ENCODE data around the gene POGZ. TPM values are rescaled to one million over a fixed set of nuclear protein-coding genes. Genes with fewer than 3 reads are reported as not detected.
"Not testable (repeated sequence)": the region's sequence is repeated elsewhere in the genome, so short reads cannot be mapped to it uniquely, and the experiment has no call there.

The POGZ gene
- total RNA-seq, 1 donor from 2014 or later, result 91.1 TPM

DNA sequence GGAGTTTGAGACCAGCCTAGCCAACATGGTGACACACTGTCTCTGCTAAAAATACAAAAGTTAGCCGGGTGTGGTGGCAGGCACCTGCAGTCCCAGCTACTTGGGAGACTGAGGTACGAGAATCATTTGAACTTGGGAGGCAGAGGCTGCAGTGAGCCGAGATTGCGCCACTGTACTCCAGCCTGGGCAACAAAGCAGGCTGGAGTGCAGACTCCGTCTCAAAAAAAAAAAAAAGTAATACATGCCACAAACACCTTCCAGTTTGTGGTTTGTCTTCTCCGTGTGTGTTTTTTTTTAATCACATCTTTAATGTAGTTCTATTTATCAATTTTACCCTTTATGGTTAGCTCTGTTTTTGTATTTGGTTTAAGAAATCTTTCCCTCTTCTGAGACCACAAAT lies 22.3 kb downstream of the POGZ start:
- H3K4me3 Mint-ChIP-seq, result no peak overlapping the region
- DNase-seq (ENCODE audit: low spot score), result no peak
- no peaks in the 10 kb centered on the region for H3K27me3 Mint-ChIP-seq (ENCODE audit: insufficient read depth)
- H3K4me1 Mint-ChIP-seq (ENCODE audit: low read depth), result peaks cover 23% of the 10 kb centered on the region
- H3K36me3 Mint-ChIP-seq (ENCODE audit: low read depth), result peaks cover 11% of the 10 kb centered on the region
- H3K9me3 Mint-ChIP-seq, result no peaks in the 10 kb centered on the region
- intact Hi-C loops (cut with micrococcal nuclease), result no loop called here
- H3K27ac Mint-ChIP-seq, result no peak overlapping the region

DNA sequence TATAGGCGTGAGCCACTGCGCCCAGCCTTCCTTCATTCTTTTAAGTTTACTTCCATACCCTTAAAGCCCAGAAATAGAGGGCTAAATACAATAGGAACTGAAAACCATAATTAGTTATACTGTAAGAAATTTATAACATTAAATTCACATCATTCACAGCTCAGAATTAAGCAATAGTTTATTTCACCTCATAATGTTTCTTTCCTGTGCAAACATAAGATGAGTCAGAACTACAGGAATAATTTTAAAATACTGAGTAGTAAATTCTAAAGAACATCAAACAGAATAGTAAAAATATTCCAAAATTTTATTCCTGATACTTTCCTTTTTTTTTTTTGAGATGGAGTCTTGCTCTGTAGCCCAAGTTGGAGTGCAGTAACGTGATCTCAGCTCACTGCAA lies 24.1 kb downstream of the POGZ start:
- peaks cover 11% of the 10 kb centered on the region for H3K36me3 Mint-ChIP-seq (ENCODE audit: low read depth)
- H3K4me3 Mint-ChIP-seq, result no peak overlapping the region
- no peaks in the 10 kb centered on the region for H3K27me3 Mint-ChIP-seq (ENCODE audit: insufficient read depth)

GRCh38 chr1:151433827-151434226 lies 25.5 kb downstream of the POGZ start:
- DNase-seq (ENCODE audit: low spot score); H3K36me3 Mint-ChIP-seq (ENCODE audit: low read depth); H3K4me1 Mint-ChIP-seq (ENCODE audit: low read depth); H3K27me3 Mint-ChIP-seq (ENCODE audit: insufficient read depth); intact Hi-C loops (cut with micrococcal nuclease); H3K27ac Mint-ChIP-seq; H3K4me3 Mint-ChIP-seq; H3K9me3 Mint-ChIP-seq: not testable (repeated sequence)

More for the DNA sequence above, 24.1 kb downstream of the POGZ start:
- Mint-ChIP-seq H3K9me3 (no peaks in the 10 kb centered on the region), H3K4me1 (ENCODE audit: low read depth) (peaks cover 7% of the 10 kb centered on the region), H3K27ac (no peak overlapping the region)
- intact Hi-C loops (cut with micrococcal nuclease), result no loop called here
- DNase-seq (ENCODE audit: low spot score), result no peak

DNA sequence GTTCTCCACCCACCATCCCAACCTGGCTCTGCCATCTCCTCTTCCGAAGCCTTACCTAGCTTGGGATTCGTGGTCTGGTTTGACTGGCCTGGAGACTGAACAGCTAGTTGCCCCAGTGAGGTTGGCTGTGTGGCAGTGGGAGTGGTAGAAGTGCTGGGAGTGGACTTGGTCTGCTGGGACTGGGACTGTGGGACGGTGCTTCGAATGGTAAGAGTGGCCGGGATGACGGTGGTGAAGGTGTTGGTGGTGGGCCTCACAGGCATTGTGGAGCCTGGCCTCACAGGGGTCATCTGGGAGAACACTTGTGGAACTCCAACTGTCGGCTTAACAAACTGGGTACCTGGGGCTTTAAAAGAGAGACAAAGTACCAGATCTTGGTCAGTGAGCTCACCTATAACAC lies 31.2 kb downstream of the POGZ start:
- peaks cover 50% of the 10 kb centered on the region for H3K36me3 Mint-ChIP-seq (ENCODE audit: low read depth)
- intact Hi-C loops (cut with micrococcal nuclease), result no loop called here
- H3K27ac Mint-ChIP-seq, result no peak overlapping the region
- H3K4me1 Mint-ChIP-seq (ENCODE audit: low read depth), result peaks cover 6% of the 10 kb centered on the region
- no peak for DNase-seq (ENCODE audit: low spot score)
- H3K4me3 Mint-ChIP-seq, result no peak overlapping the region
- no peaks in the 10 kb centered on the region for H3K27me3 Mint-ChIP-seq (ENCODE audit: insufficient read depth)
- H3K9me3 Mint-ChIP-seq, result no peaks in the 10 kb centered on the region

GRCh38 chr1:151425103-151425502 lies 34.2 kb downstream of the POGZ start:
- H3K36me3 Mint-ChIP-seq (ENCODE audit: low read depth), result peaks cover 50% of the 10 kb centered on the region
- H3K9me3 Mint-ChIP-seq, result no peaks in the 10 kb centered on the region
- H3K27ac Mint-ChIP-seq, result peak overlapping the region; percentile 59
- H3K4me3 Mint-ChIP-seq, result no peak overlapping the region
- no peak for DNase-seq (ENCODE audit: low spot score)
- no peaks in the 10 kb centered on the region for H3K27me3 Mint-ChIP-seq (ENCODE audit: insufficient read depth)
- H3K4me1 Mint-ChIP-seq (ENCODE audit: low read depth), result peaks cover 6% of the 10 kb centered on the region
- intact Hi-C loops (cut with micrococcal nuclease), result no loop called here

- Mint-ChIP-seq H3K27me3 (ENCODE audit: insufficient read depth) (no peaks in the 10 kb centered on the region), H3K36me3 (ENCODE audit: low read depth) (peaks cover 38% of the 10 kb centered on the region), H3K27ac (no peak overlapping the region), H3K4me1 (ENCODE audit: low read depth) (peaks cover 5% of the 10 kb centered on the region), H3K4me3 (no peak overlapping the region), H3K9me3 (no peaks in the 10 kb centered on the region)
- no peak for DNase-seq (ENCODE audit: low spot score)
- intact Hi-C loops (cut with micrococcal nuclease), result no loop called here
Measured at GRCh38 chr1:151419819-151420218, 39.5 kb downstream of the POGZ start.

GRCh38 chr1:151418081-151418480 lies 41.2 kb downstream of the POGZ start:
- no peak for DNase-seq (ENCODE audit: low spot score)
- peaks cover 5% of the 10 kb centered on the region for H3K4me1 Mint-ChIP-seq (ENCODE audit: low read depth)
- peak overlapping the region; percentile 47 for H3K27ac Mint-ChIP-seq
- no peaks in the 10 kb centered on the region for H3K9me3 Mint-ChIP-seq
- no peak overlapping the region for H3K4me3 Mint-ChIP-seq
- intact Hi-C loops (cut with micrococcal nuclease), result no loop called here
- no peaks in the 10 kb centered on the region for H3K27me3 Mint-ChIP-seq (ENCODE audit: insufficient read depth)
- peaks cover 24% of the 10 kb centered on the region for H3K36me3 Mint-ChIP-seq (ENCODE audit: low read depth)

DNA sequence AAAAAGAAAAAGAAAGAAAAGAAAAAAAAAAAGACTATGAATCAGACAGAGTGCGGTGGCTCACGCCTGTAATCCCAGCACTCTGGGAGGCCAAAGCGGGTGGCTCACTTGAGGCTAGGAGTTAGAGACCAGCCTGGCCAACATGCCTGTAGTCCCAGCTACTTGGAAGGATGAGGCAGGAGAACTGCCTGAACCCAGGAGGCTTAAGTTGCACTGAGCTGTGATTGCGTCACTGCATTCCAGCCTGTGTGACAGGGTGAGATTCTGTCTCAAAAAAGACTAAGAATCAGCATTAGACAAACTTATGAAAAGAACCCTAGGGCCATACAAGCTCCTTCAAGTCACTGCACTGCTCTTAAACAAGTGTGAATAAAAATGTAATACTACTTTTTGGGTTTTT lies 43.1 kb downstream of the POGZ start:
- H3K4me1 Mint-ChIP-seq (ENCODE audit: low read depth), result peaks cover 5% of the 10 kb centered on the region
- H3K4me3 Mint-ChIP-seq, result no peak overlapping the region
- no peaks in the 10 kb centered on the region for H3K9me3 Mint-ChIP-seq
- no peak overlapping the region for H3K27ac Mint-ChIP-seq
- intact Hi-C loops (cut with micrococcal nuclease), result no loop called here
- H3K36me3 Mint-ChIP-seq (ENCODE audit: low read depth), result peaks cover 29% of the 10 kb centered on the region
- H3K27me3 Mint-ChIP-seq (ENCODE audit: insufficient read depth), result no peaks in the 10 kb centered on the region
- DNase-seq (ENCODE audit: low spot score), result no peak

- H3K4me1 Mint-ChIP-seq (ENCODE audit: low read depth), result no peaks in the 10 kb centered on the region
- peaks cover 50% of the 10 kb centered on the region for H3K36me3 Mint-ChIP-seq (ENCODE audit: low read depth)
- H3K9me3 Mint-ChIP-seq, result no peaks in the 10 kb centered on the region
- no peak overlapping the region for H3K27ac Mint-ChIP-seq
- intact Hi-C loops (cut with micrococcal nuclease), result no loop called here
- no peak for DNase-seq (ENCODE audit: low spot score)
- H3K27me3 Mint-ChIP-seq (ENCODE audit: insufficient read depth), result no peaks in the 10 kb centered on the region
- no peak overlapping the region for H3K4me3 Mint-ChIP-seq
Measured at GRCh38 chr1:151411884-151412283, 47.4 kb downstream of the POGZ start.

- no peak for DNase-seq (ENCODE audit: low spot score)
- H3K9me3 Mint-ChIP-seq, result no peaks in the 10 kb centered on the region
- no peak overlapping the region for H3K27ac Mint-ChIP-seq
- H3K4me1 Mint-ChIP-seq (ENCODE audit: low read depth), result no peaks in the 10 kb centered on the region
- no peak overlapping the region for H3K4me3 Mint-ChIP-seq
- peaks cover 56% of the 10 kb centered on the region for H3K36me3 Mint-ChIP-seq (ENCODE audit: low read depth)
- H3K27me3 Mint-ChIP-seq (ENCODE audit: insufficient read depth), result no peaks in the 10 kb centered on the region
- intact Hi-C loops (cut with micrococcal nuclease), result no loop called here
Measured at GRCh38 chr1:151408891-151409290, 50.4 kb downstream of the POGZ start.

DNA sequence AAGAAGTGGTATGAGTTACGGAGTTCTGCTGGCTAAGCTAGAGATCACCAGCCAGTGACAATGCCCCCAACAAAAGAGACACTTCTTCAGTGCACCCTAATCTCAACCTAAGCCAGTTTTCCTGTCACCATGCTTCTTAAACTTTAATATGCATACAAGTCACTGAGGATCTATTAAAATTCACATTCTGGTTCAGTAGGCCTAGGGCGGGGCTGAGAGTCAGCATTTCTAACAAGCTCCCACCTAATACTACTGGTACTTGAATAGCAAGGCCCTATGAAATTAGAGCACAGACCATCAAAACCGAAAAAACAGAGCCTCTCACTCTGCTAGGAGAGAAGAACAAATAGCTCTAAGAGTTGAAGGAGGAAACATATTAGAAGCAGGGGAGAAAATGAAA lies 52.0 kb downstream of the POGZ start:
- Mint-ChIP-seq H3K27ac (no peak overlapping the region), H3K36me3 (ENCODE audit: low read depth) (peaks cover 62% of the 10 kb centered on the region)

GRCh38 chr1:151406176-151406575 lies 53.1 kb downstream of the POGZ start:
- no peaks in the 10 kb centered on the region for H3K9me3 Mint-ChIP-seq
- H3K36me3 Mint-ChIP-seq (ENCODE audit: low read depth), result peaks cover 65% of the 10 kb centered on the region
- H3K27ac Mint-ChIP-seq, result no peak overlapping the region
- intact Hi-C loops (cut with micrococcal nuclease), result no loop called here
- no peaks in the 10 kb centered on the region for H3K27me3 Mint-ChIP-seq (ENCODE audit: insufficient read depth)
- no peak overlapping the region for H3K4me3 Mint-ChIP-seq
- DNase-seq (ENCODE audit: low spot score), result no peak
- peaks cover 8% of the 10 kb centered on the region for H3K4me1 Mint-ChIP-seq (ENCODE audit: low read depth)

More for the DNA sequence above, 52.0 kb downstream of the POGZ start:
- Mint-ChIP-seq H3K27me3 (ENCODE audit: insufficient read depth) (no peaks in the 10 kb centered on the region), H3K4me3 (no peak overlapping the region), H3K4me1 (ENCODE audit: low read depth) (no peaks in the 10 kb centered on the region), H3K9me3 (no peaks in the 10 kb centered on the region)
- intact Hi-C loops (cut with micrococcal nuclease), result no loop called here
- DNase-seq (ENCODE audit: low spot score), result no peak

- Mint-ChIP-seq H3K4me1 (ENCODE audit: low read depth) (peaks cover 17% of the 10 kb centered on the region), H3K27me3 (ENCODE audit: insufficient read depth) (no peaks in the 10 kb centered on the region), H3K4me3 (no peak overlapping the region), H3K27ac (no peak overlapping the region), H3K9me3 (no peaks in the 10 kb centered on the region), H3K36me3 (ENCODE audit: low read depth) (peaks cover 64% of the 10 kb centered on the region)
- no peak for DNase-seq (ENCODE audit: low spot score)
- intact Hi-C loops (cut with micrococcal nuclease), result no loop called here
Measured at GRCh38 chr1:151405187-151405951, 53.9 kb downstream of the POGZ start.

- Mint-ChIP-seq H3K36me3 (ENCODE audit: low read depth) (peaks cover 61% of the 10 kb centered on the region), H3K4me3 (no peak overlapping the region), H3K9me3 (no peaks in the 10 kb centered on the region), H3K27me3 (ENCODE audit: insufficient read depth) (no peaks in the 10 kb centered on the region), H3K27ac (peak overlapping the region; percentile 4), H3K4me1 (ENCODE audit: low read depth) (peaks cover 27% of the 10 kb centered on the region)
- no peak for DNase-seq (ENCODE audit: low spot score)
- intact Hi-C loops (cut with micrococcal nuclease), result no loop called here
Measured at GRCh38 chr1:151403612-151404011, 55.7 kb downstream of the POGZ start.
